Retinal pigment epithelial cell (primary cell): Measurements from ENCODE around the gene MAGED1.
A peak's percentile ranks its signal among the peaks of the same experiment; 100 is the strongest.

Experiments
- DNase-seq: peaks from one replicate; pipeline ENCODE4 v3.0.0-alpha.2; 2010; ENCODE audit warnings: low read depth
- H3K4me3 ChIP-seq: 2 replicates; pipeline ENCODE4 v1.5.1; 2011; ENCODE audit warnings: mild to moderate bottlenecking, low read length, control low read depth, moderate library complexity
- TF ChIP-seq, protein P1 (sequence below): conservative IDR thresholded peaks from 2 replicates; pipeline ENCODE4 v1.5.1; 2011; ENCODE audit warnings: low read depth, low read length, control low read depth, inconsistent platforms

The MAGED1 gene

GRCh38 chrX:51892921-51893745, at the start of gene MAGED1:
Gene MAGED1 (plus strand): TSS chrX:51893623. CDS start chrX:51894305, 682 bp downstream.
- TF ChIP-seq, protein P1, sequence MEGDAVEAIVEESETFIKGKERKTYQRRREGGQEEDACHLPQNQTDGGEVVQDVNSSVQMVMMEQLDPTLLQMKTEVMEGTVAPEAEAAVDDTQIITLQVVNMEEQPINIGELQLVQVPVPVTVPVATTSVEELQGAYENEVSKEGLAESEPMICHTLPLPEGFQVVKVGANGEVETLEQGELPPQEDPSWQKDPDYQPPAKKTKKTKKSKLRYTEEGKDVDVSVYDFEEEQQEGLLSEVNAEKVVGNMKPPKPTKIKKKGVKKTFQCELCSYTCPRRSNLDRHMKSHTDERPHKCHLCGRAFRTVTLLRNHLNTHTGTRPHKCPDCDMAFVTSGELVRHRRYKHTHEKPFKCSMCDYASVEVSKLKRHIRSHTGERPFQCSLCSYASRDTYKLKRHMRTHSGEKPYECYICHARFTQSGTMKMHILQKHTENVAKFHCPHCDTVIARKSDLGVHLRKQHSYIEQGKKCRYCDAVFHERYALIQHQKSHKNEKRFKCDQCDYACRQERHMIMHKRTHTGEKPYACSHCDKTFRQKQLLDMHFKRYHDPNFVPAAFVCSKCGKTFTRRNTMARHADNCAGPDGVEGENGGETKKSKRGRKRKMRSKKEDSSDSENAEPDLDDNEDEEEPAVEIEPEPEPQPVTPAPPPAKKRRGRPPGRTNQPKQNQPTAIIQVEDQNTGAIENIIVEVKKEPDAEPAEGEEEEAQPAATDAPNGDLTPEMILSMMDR: no peak
- DNase-seq: peak; percentile 74

GRCh38 chrX:51847463-51847862, 46.0 kb upstream of the MAGED1 start:
- TF ChIP-seq, protein P1: no peak
- H3K4me3 ChIP-seq: no peak overlapping the region
- DNase-seq: no peak

More at GRCh38 chrX:51892921-51893745, at the start of gene MAGED1:
- peak within 1 kb of the TSS; percentile 85 for H3K4me3 ChIP-seq

DNA sequence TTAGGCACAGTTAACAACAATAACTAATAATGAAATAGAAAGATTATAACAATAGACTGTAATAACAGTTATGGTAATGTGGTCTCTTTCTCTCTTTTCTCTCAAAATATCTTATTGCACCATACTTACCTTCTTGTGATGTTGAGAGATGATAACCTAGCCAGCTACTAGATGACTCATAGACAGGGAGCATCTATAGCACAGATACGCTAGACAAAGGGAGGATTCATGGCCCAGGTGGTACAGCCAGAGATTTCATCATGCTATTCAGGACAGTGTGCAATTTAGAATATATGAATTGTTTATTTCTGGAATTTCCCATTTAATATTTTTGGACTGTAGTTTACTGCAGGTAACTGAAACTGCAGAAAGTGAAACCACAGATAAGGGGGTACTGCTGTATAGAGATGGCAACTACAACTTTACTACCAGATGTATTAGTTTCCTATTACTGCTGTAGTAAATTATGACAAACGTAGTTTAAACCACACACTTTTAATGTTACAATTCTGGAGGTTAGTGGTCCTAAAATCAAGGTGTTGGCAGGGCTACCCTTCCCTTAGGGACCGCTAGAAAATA, 41.8 kb upstream of the MAGED1 start:
- H3K4me3 ChIP-seq: no peak overlapping the region
- no peak for DNase-seq
- TF ChIP-seq, protein P1: no peak

GRCh38 chrX:51852096-51852495, 41.3 kb upstream of the MAGED1 start:
- DNase-seq: no peak
- no peak overlapping the region for H3K4me3 ChIP-seq
- TF ChIP-seq, protein P1: no peak

DNA sequence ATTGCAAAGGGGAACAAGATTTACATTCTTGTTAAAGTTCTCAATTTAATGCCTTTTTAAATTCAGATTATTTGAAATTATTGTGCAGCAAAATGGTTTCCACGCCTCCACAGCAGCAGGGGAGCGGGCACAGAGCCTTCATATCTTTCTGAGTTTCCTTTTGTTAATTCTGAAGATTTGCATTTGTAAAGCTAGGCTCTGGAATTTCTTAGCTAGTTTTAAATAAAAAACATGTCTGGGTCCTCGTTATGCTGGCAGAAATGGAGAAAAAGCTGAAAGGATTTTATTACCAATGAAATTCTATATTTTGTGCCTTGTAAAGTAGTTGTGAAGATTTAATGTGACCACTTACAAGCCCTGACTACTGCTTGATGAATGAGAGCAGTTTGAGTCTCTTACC, 40.8 kb upstream of the MAGED1 start:
- DNase-seq: no peak
- no peak overlapping the region for H3K4me3 ChIP-seq
- TF ChIP-seq, protein P1: no peak

GRCh38 chrX:51853251-51853650, 40.2 kb upstream of the MAGED1 start:
- TF ChIP-seq, protein P1: no peak

DNA sequence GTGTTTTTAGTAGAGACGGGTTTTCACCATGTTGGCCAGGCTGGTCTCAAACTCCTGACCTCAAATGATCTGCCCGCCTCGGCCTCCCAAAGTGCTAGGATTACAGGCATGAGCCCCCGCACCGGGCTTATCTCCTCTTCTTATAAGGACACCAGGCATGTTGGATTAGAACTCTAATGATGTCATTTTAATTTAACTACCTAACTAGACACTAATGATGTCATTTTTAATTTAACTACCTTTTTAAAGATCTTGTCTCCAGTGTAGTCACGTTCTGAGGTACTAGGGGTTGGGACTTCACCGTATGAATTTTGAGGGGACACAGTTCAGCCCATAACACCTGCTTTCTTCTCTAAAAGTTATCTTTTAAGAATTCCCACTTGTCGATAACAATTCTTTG, 37.7 kb upstream of the MAGED1 start:
- TF ChIP-seq, protein P1: no peak
- no peak for DNase-seq
- H3K4me3 ChIP-seq: no peak overlapping the region

More at GRCh38 chrX:51853251-51853650, 40.2 kb upstream of the MAGED1 start:
- no peak overlapping the region for H3K4me3 ChIP-seq
- no peak for DNase-seq
